K562 (cell line): ENCODE results near the gene AHNAK. TPM values are rescaled to one million over a fixed set of nuclear protein-coding genes. Genes with fewer than 3 reads are reported as not detected.

Experiments
- E2F1 ChIP-seq: sonication (generic); formaldehyde crosslinking; IDR thresholded peaks from 2 replicates; pipeline ENCODE4 v1.8.1; 2023; ENCODE audit warnings: mild to moderate bottlenecking, missing genetic modification reagents, moderate library complexity
- E2F4 ChIP-seq: sonication (generic); formaldehyde crosslinking; IDR thresholded peaks from 2 replicates; pipeline ENCODE4 v1.8.0; 2022; ENCODE audit warnings: mild to moderate bottlenecking, low read depth, missing genetic modification reagents
- ELF4 ChIP-seq: fragments of 450-650 bp; formaldehyde crosslinking; IDR thresholded peaks from 2 replicates; pipeline ENCODE4 v1.4.0; 2022; ENCODE audit warnings: missing genetic modification characterization
- ESRRB ChIP-seq: fragments of 250-450 bp; sonication (Bioruptor Pico); IDR thresholded peaks from 2 replicates; pipeline ENCODE4 v1.5.0; 2020; ENCODE audit warnings: mild to moderate bottlenecking, moderate library complexity, borderline replicate concordance
- FOXJ3 ChIP-seq: sonication (generic); formaldehyde crosslinking; IDR thresholded peaks from 2 replicates; pipeline ENCODE4 v1.4.0; 2020; ENCODE audit warnings: mild to moderate bottlenecking, missing genetic modification reagents
- GMEB1 ChIP-seq: fragments of 250-450 bp; sonication (Bioruptor Pico); IDR thresholded peaks from 2 replicates; pipeline ENCODE4 v1.4.0; 2020; ENCODE audit warnings: mild to moderate bottlenecking
- GTF2E2 ChIP-seq: fragments of 200-800 bp; sonication (Bioruptor generic); IDR thresholded peaks from 2 replicates; pipeline ENCODE4 v1.6.1; 2016; ENCODE audit warnings: missing genetic modification characterization, missing compliant biosample characterization
- IRF2 ChIP-seq: sonication (generic); formaldehyde crosslinking; IDR thresholded peaks from 2 replicates; pipeline ENCODE4 v1.8.1; 2022; ENCODE audit warnings: mild to moderate bottlenecking, missing genetic modification reagents
- LCOR ChIP-seq: sonication (generic); formaldehyde crosslinking; IDR thresholded peaks from 2 replicates; pipeline ENCODE4 v1.8.0; 2022; ENCODE audit warnings: mild to moderate bottlenecking, missing genetic modification reagents
- MAFK ChIP-seq: IDR thresholded peaks from 2 replicates; pipeline ENCODE4 v1.6.1; 2011; ENCODE audit warnings: low read length, improper control_type of control experiment
- MYBL2 ChIP-seq, 2 experiments: fragments of 450-650 bp in 1 of 2; sonication (generic) in 1 of 2; formaldehyde crosslinking in 1 of 2; IDR thresholded peaks; 2 replicates each; pipeline versions ENCODE4 v1.6.1 to v1.8.1; 2017 to 2022; ENCODE audit warnings: borderline replicate concordance in 1 of 2, inconsistent platforms in 1 of 2, low read depth in 1 of 2, mild to moderate bottlenecking in 1 of 2, missing genetic modification reagents in 1 of 2, moderate library complexity in 1 of 2
- MYC ChIP-seq, 2 experiments: fragments of 250-450 bp in 1 of 2; sonication (Bioruptor Pico) in 1 of 2; IDR thresholded peaks; 2 replicates each; pipeline versions ENCODE4 v1.5.1 to v1.6.1; 2012 to 2021; ENCODE audit warnings: low read depth in 2 of 2, borderline replicate concordance in 1 of 2, improper control_type of control experiment in 1 of 2, low read length in 1 of 2, mild to moderate bottlenecking in 1 of 2, moderate library complexity in 1 of 2
- NR4A1 ChIP-seq, 2 experiments: fragments of 250-450 bp in 1 of 2; fragments of 450-650 bp in 1 of 2; sonication (Bioruptor Pico) in 1 of 2; IDR thresholded peaks; 2 replicates each; pipeline versions ENCODE4 v1.4.0 to v1.6.1; 2016 to 2020; ENCODE audit warnings: mild to moderate bottlenecking in 2 of 2, missing compliant biosample characterization in 1 of 2, missing genetic modification characterization in 1 of 2, moderate library complexity in 1 of 2
- POLR2AphosphoS2 ChIP-seq: IDR thresholded peaks from 2 replicates; pipeline ENCODE4 v1.6.1; 2012; ENCODE audit warnings: low read length, improper control_type of control experiment
- RBM25 ChIP-seq: fragments of 200-400 bp; formaldehyde crosslinking; IDR thresholded peaks from 2 replicates; pipeline ENCODE4 v1.6.1; 2018; ENCODE audit warnings: low read length, low read depth, moderate library complexity; ENCODE audit not compliant: severe bottlenecking
- RCOR1 ChIP-seq, 2 experiments: IDR thresholded peaks; 2 replicates each; pipeline ENCODE4 v1.6.1; 2012; ENCODE audit warnings: low read depth in 2 of 2, low read length in 2 of 2, borderline replicate concordance in 1 of 2, improper control_type of control experiment in 1 of 2
- RHOXF2B ChIP-seq: fragments of 250-450 bp; sonication (Bioruptor Pico); conservative IDR thresholded peaks from 2 replicates; pipeline ENCODE4 v1.5.1; 2021
- SMARCA4 ChIP-seq: fragments of 450-650 bp; IDR thresholded peaks from 2 replicates; pipeline ENCODE4 v1.6.1; 2016
- SPI1 ChIP-seq: IDR thresholded peaks from 2 replicates; pipeline ENCODE4 v1.6.1; 2011; ENCODE audit warnings: low read depth, low read length, control low read depth, borderline replicate concordance
- TCFL5 ChIP-seq: fragments of 250-450 bp; sonication (Bioruptor Pico); conservative IDR thresholded peaks from 2 replicates; pipeline ENCODE4 v1.6.1; 2021; ENCODE audit warnings: mild to moderate bottlenecking, moderate library complexity, matching md5 sums
- ZNF217 ChIP-seq: sonication (generic); formaldehyde crosslinking; IDR thresholded peaks from 2 replicates; pipeline ENCODE4 v1.8.0; 2022; ENCODE audit warnings: mild to moderate bottlenecking, missing genetic modification reagents
- ZNF239 ChIP-seq: fragments of 250-450 bp; sonication (Bioruptor Pico); IDR thresholded peaks from 2 replicates; pipeline ENCODE4 v1.4.0; 2020; ENCODE audit warnings: mild to moderate bottlenecking
- ZNF75A ChIP-seq: fragments of 450-650 bp; formaldehyde crosslinking; IDR thresholded peaks from 2 replicates; pipeline ENCODE4 v1.4.0; 2020; ENCODE audit warnings: mild to moderate bottlenecking
- ZNF79 ChIP-seq: fragments of 250-450 bp; sonication (Bioruptor Pico); IDR thresholded peaks from 2 replicates; pipeline ENCODE4 v1.4.0; 2020; ENCODE audit warnings: low read depth, mild to moderate bottlenecking, moderate library complexity
- ZNF830 ChIP-seq: fragments of 250-450 bp; sonication (Bioruptor Pico); IDR thresholded peaks from 2 replicates; pipeline ENCODE4 v1.5.0; 2021; ENCODE audit warnings: mild to moderate bottlenecking
- polyA plus RNA-seq, 8 experiments: library from polyadenylated mRNA; depleted of rRNA in 4 of 8; stranded (reverse) in 5 of 8; unstranded in 3 of 8; fragments of >200 nt; fragmentation: Nextera tagmentation in 2 of 8; fragmentation: Illumina TruSeq in 1 of 8; extraction: Ambion mirVana in 2 of 8; extraction: Trizol in 1 of 8; gene quantifications; 2 replicates each; pipeline versions ENCODE4 v1.2.1 to v1.2.3, GENCODE V29; 2011 to 2014; ENCODE audit warnings: inconsistent platforms in 1 of 8, missing spikeins in 1 of 8
- total RNA-seq, 7 experiments: library from RNA; depleted of rRNA in 6 of 7; stranded (reverse); fragments of >200 nt in 6 of 7; fragmentation: Illumina TruSeq in 2 of 7; extraction: Trizol in 2 of 7; gene quantifications; 2 replicates each; pipeline versions ENCODE4 v1.2.1 to v1.2.3, GENCODE V29; 2011 to 2021; ENCODE audit warnings: low replicate concordance in 1 of 7

The AHNAK gene
- total and polyA plus RNA-seq, 9 of the 15 experiments (the other 6 are each of a cell fraction or from before 2014, with no cell fraction given), result 1.5 to 89.7 (median 45.0) TPM

GRCh38 chr11:62542750-62543567 is 3.6 kb downstream of the AHNAK start (continued):
- TF ChIP-seq SMARCA4, result no peak
- no peak for TF ChIP-seq ZNF830 (CRISPR knock-in tag)
- no peak for TF ChIP-seq NR4A1 (CRISPR knock-in tag; IDR thresholded peaks at IDR 0.05)
- TF ChIP-seq NR4A1 (tag; IDR thresholded peaks at IDR 0.05), result no peak
- TF ChIP-seq ZNF239 (CRISPR knock-in tag), result no peak
- TF ChIP-seq E2F4 (CRISPR knock-in tag), result no peak
- TF ChIP-seq ELF4 (CRISPR knock-in tag), result no peak
- no peak for TF ChIP-seq GTF2E2 (tag)
- TF ChIP-seq MYC (IDR thresholded peaks at IDR 0.05; ENCODE audit: low read depth, low read length), result peak; percentile 63; the same call in 1 of the 2 replicates
- no peak for TF ChIP-seq MYC (CRISPR knock-in tag; IDR thresholded peaks at IDR 0.05; ENCODE audit: borderline replicate concordance, low read depth)
- no peak for TF ChIP-seq TCFL5 (CRISPR knock-in tag)
- no peak for TF ChIP-seq IRF2 (CRISPR knock-in tag)
- peak; percentile 83 for TF ChIP-seq SPI1
- peak in 1 of 2 experiments; percentile 76; a peak in 2 of 4 replicates for TF ChIP-seq RCOR1 (IDR thresholded peaks at IDR 0.05; ENCODE audit: borderline replicate concordance in 1 of 2, low read depth in 2 of 2, low read length in 2 of 2)
- no peak for TF ChIP-seq FOXJ3
- TF ChIP-seq E2F1 (CRISPR knock-in tag), result 0 out of 2 replicates have a peak, but pooled peaks have one; percentile 51
- no peak for TF ChIP-seq ZNF79
- peak; percentile 61; the same call in 1 of the 2 replicates for TF ChIP-seq LCOR
- TF ChIP-seq ZNF75A (CRISPR knock-in tag), result no peak
- no peak for TF ChIP-seq GMEB1 (CRISPR knock-in tag)
- no peak for TF ChIP-seq ZNF217 (CRISPR knock-in tag)
- no peak for TF ChIP-seq ESRRB (CRISPR knock-in tag)
- TF ChIP-seq MAFK, result no peak
- no peak for TF ChIP-seq RHOXF2B (CRISPR knock-in tag)
- no peak for TF ChIP-seq MYBL2 (IDR thresholded peaks at IDR 0.05; ENCODE audit: low read depth)
- no peak for TF ChIP-seq MYBL2 (CRISPR knock-in tag; IDR thresholded peaks at IDR 0.05; ENCODE audit: borderline replicate concordance)
- no peak for TF ChIP-seq POLR2AphosphoS2
- no peak for TF ChIP-seq RBM25
